ENCODE data around the gene ITSN1.

The ITSN1 gene

DNA sequence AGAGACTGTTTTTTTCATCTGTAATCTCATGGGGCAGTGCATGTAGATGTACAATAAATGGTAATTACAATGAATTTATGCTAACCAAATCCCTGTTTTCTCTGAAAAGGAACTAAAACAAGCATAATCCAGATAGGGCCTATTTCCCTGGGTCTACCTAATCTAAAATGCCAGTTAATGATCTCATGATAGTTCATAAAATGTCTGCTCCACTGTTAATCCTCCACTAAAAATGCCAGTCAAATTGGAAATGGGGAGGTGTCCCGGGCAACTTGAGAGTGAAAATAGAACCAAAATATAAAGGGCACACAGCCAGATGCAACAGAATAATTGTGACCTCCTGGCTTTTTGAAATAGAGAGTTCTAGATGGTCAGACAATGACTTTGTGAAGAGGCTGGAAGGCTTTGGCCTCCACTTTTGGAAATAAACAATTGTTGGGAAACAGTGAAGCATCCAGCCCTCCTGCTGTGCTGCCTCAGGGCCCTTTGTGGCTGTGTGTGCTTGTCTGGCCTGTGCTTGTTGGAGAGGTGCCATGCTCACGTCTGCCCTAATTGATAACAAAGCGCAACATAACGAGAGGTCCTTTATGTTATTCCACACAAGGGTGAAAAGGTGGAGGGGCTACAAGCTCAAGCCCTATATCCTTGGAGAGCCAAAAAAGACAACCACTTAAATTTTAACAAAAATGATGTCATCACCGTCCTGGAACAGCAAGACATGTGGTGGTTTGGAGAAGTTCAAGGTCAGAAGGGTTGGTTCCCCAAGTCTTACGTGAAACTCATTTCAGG is 175.6 kb downstream of the ITSN1 start:
- TF ChIP-seq, protein P1, sequence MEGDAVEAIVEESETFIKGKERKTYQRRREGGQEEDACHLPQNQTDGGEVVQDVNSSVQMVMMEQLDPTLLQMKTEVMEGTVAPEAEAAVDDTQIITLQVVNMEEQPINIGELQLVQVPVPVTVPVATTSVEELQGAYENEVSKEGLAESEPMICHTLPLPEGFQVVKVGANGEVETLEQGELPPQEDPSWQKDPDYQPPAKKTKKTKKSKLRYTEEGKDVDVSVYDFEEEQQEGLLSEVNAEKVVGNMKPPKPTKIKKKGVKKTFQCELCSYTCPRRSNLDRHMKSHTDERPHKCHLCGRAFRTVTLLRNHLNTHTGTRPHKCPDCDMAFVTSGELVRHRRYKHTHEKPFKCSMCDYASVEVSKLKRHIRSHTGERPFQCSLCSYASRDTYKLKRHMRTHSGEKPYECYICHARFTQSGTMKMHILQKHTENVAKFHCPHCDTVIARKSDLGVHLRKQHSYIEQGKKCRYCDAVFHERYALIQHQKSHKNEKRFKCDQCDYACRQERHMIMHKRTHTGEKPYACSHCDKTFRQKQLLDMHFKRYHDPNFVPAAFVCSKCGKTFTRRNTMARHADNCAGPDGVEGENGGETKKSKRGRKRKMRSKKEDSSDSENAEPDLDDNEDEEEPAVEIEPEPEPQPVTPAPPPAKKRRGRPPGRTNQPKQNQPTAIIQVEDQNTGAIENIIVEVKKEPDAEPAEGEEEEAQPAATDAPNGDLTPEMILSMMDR (IDR thresholded peaks at IDR 0.05): no peak
- Histone ChIP-seq H3K27me3 (no peaks in the 10 kb centered on the region), H3K4me1 (ENCODE audit: control insufficient read depth in 1 of 2, insufficient read depth in 1 of 2, low read depth in 1 of 2, low read length in 1 of 2) (peaks cover 48 to 57% of the 10 kb centered on the region in 2 experiments), H3K9me3 (no peaks in the 10 kb centered on the region), H3K36me3 (no peaks in the 10 kb centered on the region), H3K4me3 (ENCODE audit: low read depth in 1 of 2, low read length in 1 of 2) (no peak overlapping the region), H3K27ac (peak overlapping the region; percentile 36)

DNA sequence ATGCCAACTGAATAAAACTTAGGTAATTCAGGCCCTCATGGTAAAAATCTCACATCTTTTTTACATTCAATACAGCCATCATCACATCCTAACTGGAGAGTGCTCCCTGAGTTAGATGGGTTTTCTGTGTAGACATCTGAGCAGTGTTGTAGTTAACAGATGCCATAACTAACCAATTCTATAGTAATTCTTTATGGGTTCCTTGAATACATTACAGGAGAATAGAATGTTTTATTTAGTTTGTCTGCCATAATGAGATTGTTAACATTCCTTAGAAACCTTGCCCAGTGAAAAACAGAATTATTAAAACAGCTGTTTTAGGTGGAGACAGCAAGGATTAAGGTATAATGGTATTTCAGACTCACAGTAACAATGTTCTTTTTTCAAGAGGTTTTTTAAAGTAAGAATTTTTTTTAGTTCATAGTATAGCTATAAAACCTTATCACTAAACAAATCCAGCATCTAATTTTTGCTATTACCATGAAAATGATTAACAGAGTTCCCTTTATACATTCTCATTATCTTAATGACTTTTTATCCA is 178.0 kb downstream of the ITSN1 start:
- H3K4me3 ChIP-seq (ENCODE audit: low read depth in 1 of 2, low read length in 1 of 2): no peak overlapping the region
- peaks cover 23 to 33% of the 10 kb centered on the region in 2 experiments for H3K4me1 ChIP-seq (ENCODE audit: control insufficient read depth in 1 of 2, insufficient read depth in 1 of 2, low read depth in 1 of 2, low read length in 1 of 2)
- H3K9me3 ChIP-seq: no peaks in the 10 kb centered on the region
- H3K27ac ChIP-seq: no peak overlapping the region
- TF ChIP-seq, protein P1 (IDR thresholded peaks at IDR 0.05): no peak
- no peaks in the 10 kb centered on the region for H3K36me3 ChIP-seq
- no peaks in the 10 kb centered on the region for H3K27me3 ChIP-seq

DNA sequence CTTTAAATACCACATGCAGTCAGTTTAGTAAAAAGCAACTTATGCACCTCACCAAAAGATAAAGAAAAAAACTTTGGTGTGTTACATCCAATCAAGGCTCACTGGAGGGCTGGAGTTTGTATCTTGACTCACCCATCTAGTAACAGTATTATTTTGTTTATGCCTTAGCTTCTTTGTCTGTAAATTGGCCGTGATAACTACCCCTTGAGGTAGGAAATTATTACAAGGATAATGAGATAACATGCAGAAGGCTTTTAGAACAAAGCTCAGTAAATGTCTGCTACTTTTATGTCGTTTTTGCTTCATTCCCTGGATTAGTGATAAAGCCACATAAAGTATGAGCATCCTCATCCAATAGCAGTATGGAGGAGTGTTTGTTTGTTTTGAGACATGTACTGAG is 178.5 kb downstream of the ITSN1 start:
- no peaks in the 10 kb centered on the region for H3K9me3 ChIP-seq
- H3K4me1 ChIP-seq (ENCODE audit: control insufficient read depth in 1 of 2, insufficient read depth in 1 of 2, low read depth in 1 of 2, low read length in 1 of 2): peaks cover 18 to 28% of the 10 kb centered on the region in 2 experiments
- no peak overlapping the region for H3K27ac ChIP-seq
- TF ChIP-seq, protein P1 (IDR thresholded peaks at IDR 0.05): no peak
- no peaks in the 10 kb centered on the region for H3K36me3 ChIP-seq
- no peaks in the 10 kb centered on the region for H3K27me3 ChIP-seq
- no peak overlapping the region for H3K4me3 ChIP-seq (ENCODE audit: low read depth in 1 of 2, low read length in 1 of 2)

DNA sequence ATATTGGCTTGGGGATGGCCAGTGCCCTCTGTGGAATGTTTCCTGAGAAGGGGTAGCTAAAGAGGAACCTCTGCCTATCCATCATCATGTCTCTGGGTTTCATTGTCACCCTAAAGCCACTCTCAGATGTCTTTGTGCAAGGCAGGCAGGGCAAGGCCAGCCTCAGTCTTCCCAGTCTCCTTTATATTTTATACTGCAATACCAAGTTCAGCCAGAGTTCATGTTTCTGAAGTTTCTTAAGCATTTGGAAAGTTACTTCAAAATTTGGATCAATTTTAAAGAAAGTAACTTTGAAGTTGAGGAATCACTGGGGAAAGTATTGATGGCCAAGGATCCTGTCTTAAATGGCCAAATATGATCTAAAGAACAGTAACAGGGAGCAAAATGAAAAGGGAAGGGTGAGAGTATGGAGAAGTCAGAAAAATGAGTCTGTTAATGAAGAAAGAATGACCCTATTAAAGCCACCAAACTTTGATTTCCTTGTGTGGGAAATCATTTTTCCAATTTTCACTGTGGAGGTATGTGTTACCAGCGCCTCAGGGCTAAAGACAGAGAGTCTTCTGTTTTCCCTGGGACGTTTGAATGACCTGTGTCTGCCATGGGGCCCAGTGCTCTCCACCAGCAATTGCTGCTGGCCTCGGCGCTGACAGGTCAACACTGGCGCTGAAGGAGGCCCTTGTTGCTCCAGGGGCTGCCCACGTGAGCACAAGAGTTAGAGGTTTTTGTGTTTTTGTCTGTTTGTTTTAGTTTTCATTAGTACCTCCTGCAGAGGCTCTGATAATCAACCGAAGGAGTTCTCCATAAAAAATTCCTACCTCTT is 179.4 kb downstream of the ITSN1 start:
- Histone ChIP-seq H3K27me3 (no peaks in the 10 kb centered on the region), H3K27ac (no peak overlapping the region), H3K36me3 (no peaks in the 10 kb centered on the region), H3K4me3 (ENCODE audit: low read depth in 1 of 2, low read length in 1 of 2) (no peak overlapping the region), H3K4me1 (ENCODE audit: control insufficient read depth in 1 of 2, insufficient read depth in 1 of 2, low read depth in 1 of 2, low read length in 1 of 2) (peaks cover 9 to 19% of the 10 kb centered on the region in 2 experiments), H3K9me3 (no peaks in the 10 kb centered on the region)
- TF ChIP-seq, protein P1 (IDR thresholded peaks at IDR 0.05): no peak

DNA sequence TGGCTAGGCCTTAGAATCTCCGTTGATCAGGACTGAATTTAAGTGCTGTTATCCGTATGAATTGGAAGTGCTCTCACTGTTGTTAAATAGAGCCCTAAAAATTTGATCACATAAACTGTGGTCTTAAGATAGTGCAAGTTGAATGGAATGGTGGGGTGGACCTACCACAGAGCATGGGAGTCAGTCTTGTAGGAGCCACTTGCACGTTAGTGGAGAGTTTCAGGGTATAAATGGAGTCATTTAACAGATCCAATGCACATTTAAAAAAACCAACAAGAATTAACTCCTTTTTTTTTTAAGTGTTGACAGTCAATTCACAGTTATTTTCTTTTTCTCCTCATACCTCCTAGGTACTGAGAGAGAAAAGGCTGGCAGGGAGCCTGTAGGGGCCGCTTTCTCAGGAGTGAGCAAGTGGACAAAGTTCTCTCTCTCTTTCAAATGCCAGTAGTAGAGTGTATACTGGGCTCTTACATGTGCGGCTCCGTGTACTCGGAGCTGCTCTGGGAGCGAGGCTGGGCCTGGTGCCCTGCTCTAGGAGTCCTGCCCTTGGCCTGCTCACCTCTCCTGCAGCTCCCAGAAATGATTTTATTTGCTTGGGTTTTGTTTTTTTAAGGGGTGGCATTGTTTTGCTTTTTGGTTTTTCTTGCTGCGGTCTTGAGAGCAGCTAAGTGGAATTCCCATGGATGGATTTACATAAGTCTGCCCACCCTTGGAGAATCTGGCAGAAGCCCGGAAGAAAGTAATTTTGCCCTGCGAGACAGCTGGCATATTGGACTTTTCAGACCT is 182.0 kb downstream of the ITSN1 start:
- TF ChIP-seq, protein P1 (IDR thresholded peaks at IDR 0.05): no peak
- Histone ChIP-seq H3K27ac (no peak overlapping the region), H3K36me3 (no peaks in the 10 kb centered on the region), H3K27me3 (no peaks in the 10 kb centered on the region), H3K4me3 (ENCODE audit: low read depth in 1 of 2, low read length in 1 of 2) (no peak overlapping the region), H3K9me3 (no peaks in the 10 kb centered on the region), H3K4me1 (ENCODE audit: control insufficient read depth in 1 of 2, insufficient read depth in 1 of 2, low read depth in 1 of 2, low read length in 1 of 2) (no peaks in the 10 kb centered on the region)
